NCI-H1092 treated with DMSO at 0.1 percent for 48 hours (cell line): ENCODE results near the gene TMEM33.

ENCODE experiments used
- DNase-seq: peaks from one replicate; lab custom pipeline; 2025; lab: John Stamatoyannopoulos, UW

TMEM33 gene

GRCh38 chr4:41999321-41999720, 64.1 kb downstream of the TMEM33 start:
- no peak for DNase-seq

- DNase-seq: no peak
Observed at GRCh38 chr4:42008011-42008786, 73.0 kb downstream of the TMEM33 start.
